Loucy (cell line): ENCODE results near the gene ERRFI1.

ENCODE experiments used
- CTCF ChIP-seq: fragments of 200-600 bp; sonication (generic); conservative IDR thresholded peaks from 2 replicates; pipeline ENCODE4 v1.5.1; 2014; ENCODE audit warnings: mild to moderate bottlenecking, antibody characterized with exemption, low read length
- EZH2phosphoT487 ChIP-seq: fragments of 200-600 bp; IDR thresholded peaks from 2 replicates; pipeline ENCODE4 v1.6.1; 2018; ENCODE audit warnings: antibody characterized with exemption, mild to moderate bottlenecking, moderate library complexity, borderline replicate concordance

DNA sequence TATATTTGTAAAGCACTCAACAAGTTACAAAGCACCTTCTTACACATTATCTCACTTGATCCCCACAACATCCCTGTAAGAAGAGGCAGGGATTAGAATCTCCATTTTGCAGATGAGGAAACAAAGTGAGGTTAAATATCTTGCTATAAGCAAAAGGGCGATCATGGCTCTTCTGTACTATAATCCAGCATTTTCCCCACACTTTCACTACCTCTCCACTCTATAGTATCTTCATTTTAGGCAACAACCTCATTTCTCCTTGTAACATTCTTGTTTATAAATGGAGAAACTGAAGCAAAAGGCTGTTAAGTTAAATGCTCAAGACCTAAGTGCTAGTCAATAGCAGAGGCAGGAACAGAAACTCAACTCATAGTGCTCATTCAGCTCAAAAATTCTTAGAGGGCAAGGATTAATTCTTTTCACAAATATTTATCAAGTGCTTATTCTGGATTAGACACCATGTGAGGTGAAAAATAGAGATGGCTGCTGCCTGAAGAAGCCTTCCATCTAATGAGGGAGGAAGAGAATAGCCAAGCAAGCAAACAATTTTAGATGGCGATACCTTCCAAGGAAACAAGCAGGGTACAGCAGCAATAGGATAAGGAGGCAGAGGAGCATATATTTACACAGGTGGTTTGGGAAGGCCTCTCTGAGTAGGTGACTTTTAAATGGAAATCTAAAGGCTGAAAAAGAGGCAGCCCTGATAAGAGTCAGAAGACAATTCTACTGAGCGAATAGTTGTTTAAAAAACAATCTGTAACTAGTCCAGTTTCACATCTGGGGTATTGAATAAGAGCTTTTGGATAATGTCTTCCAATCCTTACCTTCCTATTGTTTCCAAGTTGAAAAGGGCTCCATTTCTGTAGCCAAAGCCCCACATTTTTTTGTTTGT, 3.5 kb downstream of the ERRFI1 start:
- TF ChIP-seq CTCF (no peak), EZH2phosphoT487 (no peak)
